SK-N-SH treated with all-trans-retinoic acid at 6 μM for 48 hours (cell line): ENCODE measurements around the gene FBXO24.

Experiments used
- CSDC2 ChIP-seq: fragments of 250-450 bp; sonication (Bioruptor Pico); IDR thresholded peaks from 2 replicates; pipeline ENCODE4 v1.5.0; 2020; ENCODE audit warnings: mild to moderate bottlenecking, moderate library complexity
- PPARA ChIP-seq: fragments of 250-450 bp; sonication (Bioruptor Pico); IDR thresholded peaks from 2 replicates; pipeline ENCODE4 v1.5.0; 2020; ENCODE audit warnings: mild to moderate bottlenecking, borderline replicate concordance
- RARB ChIP-seq: fragments of 250-450 bp; sonication (Bioruptor Pico); IDR thresholded peaks from 2 replicates; pipeline ENCODE4 v1.8.0; 2021; ENCODE audit warnings: mild to moderate bottlenecking, moderate library complexity
- TOX ChIP-seq: fragments of 250-450 bp; sonication (Bioruptor Pico); IDR thresholded peaks from 2 replicates; pipeline ENCODE4 v1.8.0; 2021; ENCODE audit warnings: mild to moderate bottlenecking, moderate library complexity, borderline replicate concordance
- ZC3H10 ChIP-seq: fragments of 250-450 bp; sonication (Bioruptor Pico); IDR thresholded peaks from 2 replicates; pipeline ENCODE4 v1.5.1; 2021; ENCODE audit warnings: mild to moderate bottlenecking, moderate library complexity
- ZFP3 ChIP-seq: fragments of 250-450 bp; sonication (Bioruptor Pico); IDR thresholded peaks from 2 replicates; pipeline ENCODE4 v1.5.0; 2020; ENCODE audit warnings: mild to moderate bottlenecking, moderate library complexity
- ZNF8 ChIP-seq: fragments of 450-650 bp; formaldehyde crosslinking; IDR thresholded peaks from 2 replicates; pipeline ENCODE4 v1.5.0; 2020; ENCODE audit warnings: mild to moderate bottlenecking, moderate library complexity
- TF ChIP-seq, protein P1 (sequence below): fragments of 250-450 bp; sonication (Bioruptor Pico); IDR thresholded peaks from 2 replicates; pipeline ENCODE4 v1.8.0; 2020; ENCODE audit warnings: mild to moderate bottlenecking, moderate library complexity, borderline replicate concordance
- TF ChIP-seq, protein P2 (sequence below): fragments of 250-450 bp; sonication (Bioruptor Pico); IDR thresholded peaks from 2 replicates; pipeline ENCODE4 v1.5.1; 2021; ENCODE audit warnings: mild to moderate bottlenecking, moderate library complexity

DNA sequence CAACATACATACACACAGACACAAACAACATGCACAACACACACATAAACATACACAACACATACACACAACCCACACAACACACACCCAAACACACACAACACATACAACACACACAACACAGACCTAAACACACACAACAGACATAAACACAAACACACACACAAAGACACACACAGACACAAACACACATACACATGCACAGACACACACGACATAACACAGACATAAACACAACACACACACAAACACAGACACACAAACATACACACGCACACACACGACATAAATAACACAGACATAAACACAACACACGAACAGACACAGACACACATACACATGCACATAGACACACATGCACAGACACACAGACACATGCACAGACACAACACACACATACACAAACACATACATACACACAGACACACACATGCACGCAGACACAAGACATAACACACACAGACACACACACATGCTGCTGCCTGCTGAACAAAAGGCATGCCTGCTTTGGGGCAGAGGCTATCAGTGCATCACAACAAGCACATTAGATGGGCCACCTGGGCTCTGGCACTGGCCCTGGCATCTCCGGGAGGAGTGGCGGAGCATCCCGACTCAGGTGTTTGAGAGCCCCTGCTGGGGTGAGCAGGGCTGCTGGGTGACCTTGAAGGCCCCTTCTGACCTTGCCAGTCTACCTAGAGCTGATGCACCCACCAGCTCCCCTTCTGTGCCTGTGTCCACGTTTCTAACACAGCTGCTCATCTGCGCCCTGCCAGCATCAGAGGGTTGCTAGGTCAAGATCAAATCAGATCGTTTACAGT is 5.5 kb upstream of the FBXO24 start:
- TF ChIP-seq PPARA (no peak), RARB (CRISPR knock-in tag) (no peak), CSDC2 (no peak), ZC3H10 (no peak), ZFP3 (CRISPR knock-in tag) (no peak), ZNF8 (CRISPR knock-in tag) (no peak), TOX (CRISPR knock-in tag) (no peak)
- TF ChIP-seq, protein P1, sequence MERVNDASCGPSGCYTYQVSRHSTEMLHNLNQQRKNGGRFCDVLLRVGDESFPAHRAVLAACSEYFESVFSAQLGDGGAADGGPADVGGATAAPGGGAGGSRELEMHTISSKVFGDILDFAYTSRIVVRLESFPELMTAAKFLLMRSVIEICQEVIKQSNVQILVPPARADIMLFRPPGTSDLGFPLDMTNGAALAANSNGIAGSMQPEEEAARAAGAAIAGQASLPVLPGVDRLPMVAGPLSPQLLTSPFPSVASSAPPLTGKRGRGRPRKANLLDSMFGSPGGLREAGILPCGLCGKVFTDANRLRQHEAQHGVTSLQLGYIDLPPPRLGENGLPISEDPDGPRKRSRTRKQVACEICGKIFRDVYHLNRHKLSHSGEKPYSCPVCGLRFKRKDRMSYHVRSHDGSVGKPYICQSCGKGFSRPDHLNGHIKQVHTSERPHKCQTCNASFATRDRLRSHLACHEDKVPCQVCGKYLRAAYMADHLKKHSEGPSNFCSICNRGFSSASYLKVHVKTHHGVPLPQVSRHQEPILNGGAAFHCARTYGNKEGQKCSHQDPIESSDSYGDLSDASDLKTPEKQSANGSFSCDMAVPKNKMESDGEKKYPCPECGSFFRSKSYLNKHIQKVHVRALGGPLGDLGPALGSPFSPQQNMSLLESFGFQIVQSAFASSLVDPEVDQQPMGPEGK (CRISPR knock-in tag) = no peak
- TF ChIP-seq, protein P2, sequence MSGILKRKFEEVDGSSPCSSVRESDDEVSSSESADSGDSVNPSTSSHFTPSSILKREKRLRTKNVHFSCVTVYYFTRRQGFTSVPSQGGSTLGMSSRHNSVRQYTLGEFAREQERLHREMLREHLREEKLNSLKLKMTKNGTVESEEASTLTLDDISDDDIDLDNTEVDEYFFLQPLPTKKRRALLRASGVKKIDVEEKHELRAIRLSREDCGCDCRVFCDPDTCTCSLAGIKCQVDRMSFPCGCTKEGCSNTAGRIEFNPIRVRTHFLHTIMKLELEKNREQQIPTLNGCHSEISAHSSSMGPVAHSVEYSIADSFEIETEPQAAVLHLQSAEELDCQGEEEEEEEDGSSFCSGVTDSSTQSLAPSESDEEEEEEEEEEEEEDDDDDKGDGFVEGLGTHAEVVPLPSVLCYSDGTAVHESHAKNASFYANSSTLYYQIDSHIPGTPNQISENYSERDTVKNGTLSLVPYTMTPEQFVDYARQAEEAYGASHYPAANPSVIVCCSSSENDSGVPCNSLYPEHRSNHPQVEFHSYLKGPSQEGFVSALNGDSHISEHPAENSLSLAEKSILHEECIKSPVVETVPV (CRISPR knock-in tag) = no peak
